ENCODE data around the gene EED.

The EED gene

DNA sequence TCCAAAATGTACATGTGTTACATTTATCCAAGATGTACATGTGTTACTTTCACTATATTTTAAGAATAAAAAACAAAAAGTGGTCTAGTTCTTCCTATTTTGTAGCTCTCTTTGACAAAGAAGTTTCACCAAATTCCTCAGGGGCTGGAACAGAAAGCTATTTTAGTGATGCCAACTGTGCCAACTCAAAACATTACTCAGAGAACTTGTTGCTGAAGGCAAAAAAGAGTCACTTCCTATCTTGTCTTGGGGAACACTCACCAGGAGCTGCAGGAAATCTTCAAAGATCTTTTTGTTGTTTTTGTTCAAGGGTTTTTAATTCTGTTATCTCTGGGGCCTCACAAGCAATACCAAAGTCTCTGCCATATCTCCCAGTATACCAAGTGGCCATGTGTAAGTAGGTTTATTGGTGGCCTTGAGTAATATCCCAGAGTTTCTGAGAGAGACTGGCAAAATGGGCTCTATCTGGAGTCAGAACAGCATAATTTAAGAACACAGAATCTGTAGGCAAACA is 13.6 kb upstream of the EED start:
- no peak for DNase-seq
- no peak overlapping the region for H4K8ac ChIP-seq (ENCODE audit: low read depth, low read length)
- H2BK5ac ChIP-seq (ENCODE audit: low read length), result no peak overlapping the region
- H3K4me3 ChIP-seq (ENCODE audit: low read length), result no peak overlapping the region
- no peak overlapping the region for H3K4me2 ChIP-seq (ENCODE audit: low read length)
- no peak overlapping the region for H2AK5ac ChIP-seq (ENCODE audit: low read length)
- H3K18ac ChIP-seq (ENCODE audit: low read length), result no peak overlapping the region
- no peak overlapping the region for H3K23ac ChIP-seq (ENCODE audit: low read length)
- H3K36me3 ChIP-seq (ENCODE audit: control insufficient read depth, insufficient read depth, low read length), result no peaks in the 10 kb centered on the region
- H4K5ac ChIP-seq (ENCODE audit: low read length), result no peak overlapping the region
- H3K79me1 ChIP-seq (ENCODE audit: low read length), result no peaks in the 10 kb centered on the region
- H3K27ac ChIP-seq (ENCODE audit: low read depth, low read length), result no peak overlapping the region
- no peaks in the 10 kb centered on the region for H3K79me2 ChIP-seq (ENCODE audit: control insufficient read depth, insufficient read depth, low read length)
- H3K4me1 ChIP-seq (ENCODE audit: control insufficient read depth, low read depth, low read length), result no peaks in the 10 kb centered on the region
- H3K56ac ChIP-seq (ENCODE audit: low read length), result no peak overlapping the region
- H2BK15ac ChIP-seq (replicated peaks; ENCODE audit: low read depth), result no peak overlapping the region
- no peak overlapping the region for H3K4ac ChIP-seq (ENCODE audit: low read depth, low read length)
- no peak overlapping the region for H3K9ac ChIP-seq (ENCODE audit: low read length)
- H2BK120ac ChIP-seq (ENCODE audit: low read depth, low read length), result no peak overlapping the region
- no peaks in the 10 kb centered on the region for H3K27me3 ChIP-seq (ENCODE audit: insufficient read depth, low read length, poor library complexity)

DNA sequence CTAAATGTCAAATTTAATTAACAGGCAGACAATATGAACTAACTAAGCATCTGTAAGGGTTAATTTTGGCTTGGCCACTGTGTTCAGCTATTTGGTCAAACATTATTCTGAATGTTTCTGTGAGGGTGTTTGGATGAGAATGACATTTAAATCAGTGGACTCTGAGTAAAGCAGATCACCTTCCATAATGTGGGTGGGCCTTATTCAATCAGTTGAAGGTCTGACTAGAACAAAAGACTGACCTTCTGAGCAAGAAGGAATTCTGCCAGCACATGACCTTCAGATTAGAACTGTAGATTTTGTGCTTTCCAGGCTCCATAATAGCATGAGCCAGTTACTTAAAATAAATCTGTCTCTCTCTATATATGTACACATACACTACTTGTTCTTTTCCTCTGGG is 12.0 kb upstream of the EED start:
- H3K56ac ChIP-seq (ENCODE audit: low read length), result no peak overlapping the region
- H4K8ac ChIP-seq (ENCODE audit: low read depth, low read length), result no peak overlapping the region
- H2BK5ac ChIP-seq (ENCODE audit: low read length), result no peak overlapping the region
- H3K9ac ChIP-seq (ENCODE audit: low read length), result no peak overlapping the region
- H3K27ac ChIP-seq (ENCODE audit: low read depth, low read length), result no peak overlapping the region
- no peaks in the 10 kb centered on the region for H3K27me3 ChIP-seq (ENCODE audit: insufficient read depth, low read length, poor library complexity)
- H2BK120ac ChIP-seq (ENCODE audit: low read depth, low read length), result no peak overlapping the region
- H3K79me2 ChIP-seq (ENCODE audit: control insufficient read depth, insufficient read depth, low read length), result no peaks in the 10 kb centered on the region
- H3K4me2 ChIP-seq (ENCODE audit: low read length), result no peak overlapping the region
- H3K23ac ChIP-seq (ENCODE audit: low read length), result no peak overlapping the region
- no peaks in the 10 kb centered on the region for H3K36me3 ChIP-seq (ENCODE audit: control insufficient read depth, insufficient read depth, low read length)
- no peak overlapping the region for H3K18ac ChIP-seq (ENCODE audit: low read length)
- no peak overlapping the region for H3K4ac ChIP-seq (ENCODE audit: low read depth, low read length)
- H3K79me1 ChIP-seq (ENCODE audit: low read length), result no peaks in the 10 kb centered on the region
- no peak overlapping the region for H2BK15ac ChIP-seq (replicated peaks; ENCODE audit: low read depth)
- H4K5ac ChIP-seq (ENCODE audit: low read length), result no peak overlapping the region
- no peak overlapping the region for H2AK5ac ChIP-seq (ENCODE audit: low read length)
- no peak for DNase-seq
- no peaks in the 10 kb centered on the region for H3K4me1 ChIP-seq (ENCODE audit: control insufficient read depth, low read depth, low read length)
- no peak overlapping the region for H3K4me3 ChIP-seq (ENCODE audit: low read length)

DNA sequence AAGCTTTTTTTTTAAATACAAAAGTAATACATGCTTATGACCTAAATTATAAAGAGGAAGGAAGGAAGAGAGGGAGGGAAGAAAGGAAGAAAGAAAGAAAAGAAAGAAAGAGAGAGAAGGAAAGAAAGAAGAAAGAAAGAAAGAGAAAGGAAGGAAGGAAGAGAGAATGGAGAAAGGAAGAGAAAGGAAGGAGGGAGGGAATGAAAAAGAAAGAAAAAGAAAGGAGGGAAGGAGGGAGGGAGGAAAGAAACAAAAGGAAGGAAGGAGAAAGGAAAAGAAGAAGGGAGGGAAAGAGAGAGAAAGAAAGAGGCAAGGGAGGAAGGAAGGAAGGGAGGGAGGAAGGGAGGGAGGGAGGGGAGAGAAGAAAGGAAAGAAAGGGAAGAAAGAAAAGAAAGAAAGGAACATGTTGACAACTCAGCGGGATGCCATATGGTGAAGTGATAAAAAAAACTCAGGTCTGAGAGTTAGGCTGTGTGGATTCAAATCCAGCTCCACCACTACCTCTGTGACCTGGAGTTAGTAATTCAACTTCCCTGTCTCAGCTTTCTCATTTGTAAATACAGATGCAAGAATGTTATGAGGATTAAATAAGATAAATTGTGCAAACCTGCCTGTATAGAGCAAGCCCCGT is 9.6 kb upstream of the EED start:
- Histone ChIP-seq H3K23ac (ENCODE audit: low read length) (no peak overlapping the region), H2BK5ac (ENCODE audit: low read length) (no peak overlapping the region), H4K5ac (ENCODE audit: low read length) (no peak overlapping the region), H3K9ac (ENCODE audit: low read length) (no peak overlapping the region), H2BK120ac (ENCODE audit: low read depth, low read length) (no peak overlapping the region), H4K8ac (ENCODE audit: low read depth, low read length) (no peak overlapping the region), H3K27ac (ENCODE audit: low read depth, low read length) (no peak overlapping the region), H2BK15ac (replicated peaks; ENCODE audit: low read depth) (no peak overlapping the region), H3K4me1 (ENCODE audit: control insufficient read depth, low read depth, low read length) (no peaks in the 10 kb centered on the region), H2AK5ac (ENCODE audit: low read length) (no peak overlapping the region), H3K36me3 (ENCODE audit: control insufficient read depth, insufficient read depth, low read length) (no peaks in the 10 kb centered on the region), H3K79me1 (ENCODE audit: low read length) (no peaks in the 10 kb centered on the region), H3K4me2 (ENCODE audit: low read length) (no peak overlapping the region), H3K27me3 (ENCODE audit: insufficient read depth, low read length, poor library complexity) (no peaks in the 10 kb centered on the region), H3K79me2 (ENCODE audit: control insufficient read depth, insufficient read depth, low read length) (no peaks in the 10 kb centered on the region), H3K4ac (ENCODE audit: low read depth, low read length) (no peak overlapping the region), H3K4me3 (ENCODE audit: low read length) (no peak overlapping the region), H3K56ac (ENCODE audit: low read length) (no peak overlapping the region), H3K18ac (ENCODE audit: low read length) (peak overlapping the region; percentile 39)
- DNase-seq, result peak; percentile 44
- WGBS (ENCODE audit: extremely low coverage, insufficient coverage, low lambda C conversion rate), result no CpG with 5 or more reads among the region's 2 CpGs

DNA sequence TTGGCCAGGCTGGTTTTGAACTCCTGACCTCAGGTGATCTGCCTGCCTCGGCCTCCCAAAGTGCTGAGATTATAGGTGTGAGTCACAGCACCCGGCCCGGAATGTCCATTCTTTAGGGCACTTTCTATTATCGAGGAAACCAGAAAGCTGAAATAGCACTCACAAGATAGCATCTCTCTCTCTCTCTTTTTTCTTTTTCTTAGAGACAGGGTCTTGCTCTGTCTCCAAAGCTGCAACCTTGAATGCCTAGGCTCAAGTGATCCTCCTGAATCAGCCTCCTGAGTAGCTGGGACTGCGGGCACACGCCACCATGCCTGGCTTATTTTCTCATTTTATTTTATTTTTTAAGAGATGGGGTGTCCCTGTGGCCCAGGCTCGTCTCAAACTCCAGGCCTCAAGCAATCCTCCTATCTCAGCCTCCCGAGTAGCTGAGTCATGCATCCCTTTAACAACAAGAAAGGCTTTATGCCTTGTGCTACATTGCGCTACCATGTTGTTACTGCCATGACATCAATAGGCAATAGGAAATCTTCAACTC is 7.2 kb upstream of the EED start:
- no peak overlapping the region for H3K4me2 ChIP-seq (ENCODE audit: low read length)
- no peak overlapping the region for H3K56ac ChIP-seq (ENCODE audit: low read length)
- no peak overlapping the region for H4K8ac ChIP-seq (ENCODE audit: low read depth, low read length)
- H3K9ac ChIP-seq (ENCODE audit: low read length), result no peak overlapping the region
- DNase-seq, result no peak
- no peak overlapping the region for H3K4me3 ChIP-seq (ENCODE audit: low read length)
- no peaks in the 10 kb centered on the region for H3K36me3 ChIP-seq (ENCODE audit: control insufficient read depth, insufficient read depth, low read length)
- no peaks in the 10 kb centered on the region for H3K79me1 ChIP-seq (ENCODE audit: low read length)
- WGBS (ENCODE audit: extremely low coverage, insufficient coverage, low lambda C conversion rate), result no CpG with 5 or more reads among the region's 9 CpGs
- no peaks in the 10 kb centered on the region for H3K4me1 ChIP-seq (ENCODE audit: control insufficient read depth, low read depth, low read length)
- H3K23ac ChIP-seq (ENCODE audit: low read length), result no peak overlapping the region
- no peak overlapping the region for H2BK15ac ChIP-seq (replicated peaks; ENCODE audit: low read depth)
- H3K27me3 ChIP-seq (ENCODE audit: insufficient read depth, low read length, poor library complexity), result no peaks in the 10 kb centered on the region
- no peak overlapping the region for H3K18ac ChIP-seq (ENCODE audit: low read length)
- H3K27ac ChIP-seq (ENCODE audit: low read depth, low read length), result no peak overlapping the region
- H2BK5ac ChIP-seq (ENCODE audit: low read length), result no peak overlapping the region
- no peak overlapping the region for H2BK120ac ChIP-seq (ENCODE audit: low read depth, low read length)
- no peaks in the 10 kb centered on the region for H3K79me2 ChIP-seq (ENCODE audit: control insufficient read depth, insufficient read depth, low read length)
- H2AK5ac ChIP-seq (ENCODE audit: low read length), result no peak overlapping the region
- H4K5ac ChIP-seq (ENCODE audit: low read length), result no peak overlapping the region
- H3K4ac ChIP-seq (ENCODE audit: low read depth, low read length), result no peak overlapping the region

DNA sequence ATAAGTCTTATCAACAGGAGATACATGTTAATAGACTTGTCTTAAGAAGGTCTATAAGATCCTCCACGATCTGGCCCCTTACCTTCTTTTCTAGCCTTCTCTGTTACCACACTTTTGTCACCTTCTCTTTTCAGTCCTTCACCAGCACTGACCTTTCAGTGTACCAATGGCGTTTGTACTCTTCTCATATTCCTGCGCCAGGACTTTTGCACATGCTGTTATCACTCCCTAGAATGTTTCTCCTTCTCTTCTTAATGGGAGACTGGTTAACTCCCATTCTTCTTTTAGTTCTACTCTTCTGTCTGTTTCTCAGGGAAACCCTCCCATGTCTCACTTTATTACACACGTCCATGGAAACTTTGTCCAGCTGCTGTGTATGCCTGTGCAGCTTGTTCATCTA is 4.4 kb upstream of the EED start:
- WGBS (ENCODE audit: extremely low coverage, insufficient coverage, low lambda C conversion rate), result no CpG with 5 or more reads among the region's 4 CpGs
- H3K4me3 ChIP-seq (ENCODE audit: low read length), result no peak overlapping the region
- H3K79me1 ChIP-seq (ENCODE audit: low read length), result no peaks in the 10 kb centered on the region
- no peak overlapping the region for H3K4ac ChIP-seq (ENCODE audit: low read depth, low read length)
- H3K9ac ChIP-seq (ENCODE audit: low read length), result no peak overlapping the region
- H3K27ac ChIP-seq (ENCODE audit: low read depth, low read length), result no peak overlapping the region
- no peak overlapping the region for H3K18ac ChIP-seq (ENCODE audit: low read length)
- no peak for DNase-seq
- peaks cover 2% of the 10 kb centered on the region for H3K4me1 ChIP-seq (ENCODE audit: control insufficient read depth, low read depth, low read length)
- no peak overlapping the region for H4K5ac ChIP-seq (ENCODE audit: low read length)
- no peak overlapping the region for H3K56ac ChIP-seq (ENCODE audit: low read length)
- H2AK5ac ChIP-seq (ENCODE audit: low read length), result no peak overlapping the region
- no peak overlapping the region for H4K8ac ChIP-seq (ENCODE audit: low read depth, low read length)
- H3K36me3 ChIP-seq (ENCODE audit: control insufficient read depth, insufficient read depth, low read length), result no peaks in the 10 kb centered on the region
- no peak overlapping the region for H2BK120ac ChIP-seq (ENCODE audit: low read depth, low read length)
- no peak overlapping the region for H2BK5ac ChIP-seq (ENCODE audit: low read length)
- H2BK15ac ChIP-seq (replicated peaks; ENCODE audit: low read depth), result no peak overlapping the region
- H3K4me2 ChIP-seq (ENCODE audit: low read length), result no peak overlapping the region
- H3K23ac ChIP-seq (ENCODE audit: low read length), result no peak overlapping the region
- no peaks in the 10 kb centered on the region for H3K27me3 ChIP-seq (ENCODE audit: insufficient read depth, low read length, poor library complexity)
- no peaks in the 10 kb centered on the region for H3K79me2 ChIP-seq (ENCODE audit: control insufficient read depth, insufficient read depth, low read length)

DNA sequence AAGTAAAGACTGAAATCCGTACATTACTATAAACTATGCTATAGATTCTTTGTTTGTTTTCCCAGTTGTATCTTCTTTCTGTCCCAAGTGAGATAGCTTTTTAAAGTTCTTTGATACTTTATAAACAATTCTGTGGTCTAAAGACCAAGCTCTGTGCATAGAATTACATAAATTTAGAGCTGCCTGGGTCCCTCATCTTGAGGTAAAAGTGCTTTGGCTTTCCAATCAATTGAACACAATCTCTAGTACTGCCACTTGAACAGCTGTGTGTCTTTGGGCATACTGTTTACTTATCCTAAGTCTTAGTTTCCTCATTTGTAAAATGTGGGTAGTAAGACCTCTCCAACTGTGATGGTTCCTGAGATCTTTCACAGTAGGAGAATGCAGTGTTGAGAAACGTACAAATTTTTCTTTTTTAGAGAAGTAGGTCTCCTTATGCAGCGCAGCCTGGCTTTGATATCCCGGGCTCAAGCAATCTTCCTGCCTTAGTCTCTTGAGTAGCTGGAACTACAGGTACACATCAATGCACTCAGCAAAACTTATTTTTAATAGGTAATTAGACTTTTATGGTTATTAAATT is 2.5 kb upstream of the EED start:
- H3K4me1 ChIP-seq (ENCODE audit: control insufficient read depth, low read depth, low read length), result peaks cover 2% of the 10 kb centered on the region
- H3K36me3 ChIP-seq (ENCODE audit: control insufficient read depth, insufficient read depth, low read length), result no peaks in the 10 kb centered on the region
- no peak overlapping the region for H2BK15ac ChIP-seq (replicated peaks; ENCODE audit: low read depth)
- no peak for DNase-seq
- H4K5ac ChIP-seq (ENCODE audit: low read length), result no peak overlapping the region
- no peak overlapping the region for H3K23ac ChIP-seq (ENCODE audit: low read length)
- no peak overlapping the region for H2BK120ac ChIP-seq (ENCODE audit: low read depth, low read length)
- no peak overlapping the region for H2BK5ac ChIP-seq (ENCODE audit: low read length)
- H3K4me2 ChIP-seq (ENCODE audit: low read length), result no peak overlapping the region
- no peaks in the 10 kb centered on the region for H3K79me1 ChIP-seq (ENCODE audit: low read length)
- no peaks in the 10 kb centered on the region for H3K27me3 ChIP-seq (ENCODE audit: insufficient read depth, low read length, poor library complexity)
- H3K79me2 ChIP-seq (ENCODE audit: control insufficient read depth, insufficient read depth, low read length), result peaks cover 14% of the 10 kb centered on the region
- no peak overlapping the region for H2AK5ac ChIP-seq (ENCODE audit: low read length)
- no CpG with 5 or more reads among the region's 4 CpGs for WGBS (ENCODE audit: extremely low coverage, insufficient coverage, low lambda C conversion rate)
- H4K8ac ChIP-seq (ENCODE audit: low read depth, low read length), result no peak overlapping the region
- H3K4ac ChIP-seq (ENCODE audit: low read depth, low read length), result no peak overlapping the region
- no peak overlapping the region for H3K56ac ChIP-seq (ENCODE audit: low read length)
- no peak overlapping the region for H3K4me3 ChIP-seq (ENCODE audit: low read length)
- no peak overlapping the region for H3K18ac ChIP-seq (ENCODE audit: low read length)
- no peak overlapping the region for H3K9ac ChIP-seq (ENCODE audit: low read length)
- no peak overlapping the region for H3K27ac ChIP-seq (ENCODE audit: low read depth, low read length)
